GM23338 (cell line): Measurements from ENCODE around the gene HOTAIR. TPM values are rescaled to one million over a fixed set of nuclear protein-coding genes. Genes with fewer than 3 reads are reported as not detected.

Experiments
- EZH2 ChIP-seq: fragments of 200-600 bp; sonication (generic); IDR thresholded peaks from one replicate; pipeline ENCODE4 v1.8.0; 2017; ENCODE audit warnings: antibody characterized with exemption, mild to moderate bottlenecking, low read depth; ENCODE audit not compliant: unreplicated experiment
- EZH2phosphoT487 ChIP-seq: fragments of 200-600 bp; sonication (generic); IDR thresholded peaks from one replicate; pipeline ENCODE4 v1.8.1; 2018; ENCODE audit warnings: antibody characterized with exemption; ENCODE audit not compliant: unreplicated experiment
- REST ChIP-seq: IDR thresholded peaks from one replicate; pipeline ENCODE4 v1.6.1; 2018; ENCODE audit warnings: antibody characterized with exemption; ENCODE audit not compliant: unreplicated experiment
- STAT1 ChIP-seq: IDR thresholded peaks from one replicate; pipeline ENCODE4 v1.6.1; 2016; ENCODE audit warnings: antibody characterized with exemption; ENCODE audit not compliant: unreplicated experiment
- ZNF462 ChIP-seq: fragments of 250-450 bp; sonication (Bioruptor Pico); IDR thresholded peaks from 2 replicates; pipeline ENCODE4 v1.5.0; 2020; ENCODE audit warnings: mild to moderate bottlenecking, moderate library complexity
- polyA plus RNA-seq: library from polyadenylated mRNA; unstranded; fragments of >200 nt; fragmentation: Nextera tagmentation; extraction: Ambion mirVana; gene quantifications from 2 replicates; pipeline ENCODE4 v1.2.1, GENCODE V29; 2016
- total RNA-seq: library from RNA; depleted of rRNA; stranded (reverse); fragments of >200 nt; shearing (Covaris generic); gene quantifications from 2 replicates; pipeline ENCODE4 v1.2.3, GENCODE V29; 2014

The HOTAIR gene
- total and polyA plus RNA-seq, 2 experiments from 2014 or later: not detected

DNA sequence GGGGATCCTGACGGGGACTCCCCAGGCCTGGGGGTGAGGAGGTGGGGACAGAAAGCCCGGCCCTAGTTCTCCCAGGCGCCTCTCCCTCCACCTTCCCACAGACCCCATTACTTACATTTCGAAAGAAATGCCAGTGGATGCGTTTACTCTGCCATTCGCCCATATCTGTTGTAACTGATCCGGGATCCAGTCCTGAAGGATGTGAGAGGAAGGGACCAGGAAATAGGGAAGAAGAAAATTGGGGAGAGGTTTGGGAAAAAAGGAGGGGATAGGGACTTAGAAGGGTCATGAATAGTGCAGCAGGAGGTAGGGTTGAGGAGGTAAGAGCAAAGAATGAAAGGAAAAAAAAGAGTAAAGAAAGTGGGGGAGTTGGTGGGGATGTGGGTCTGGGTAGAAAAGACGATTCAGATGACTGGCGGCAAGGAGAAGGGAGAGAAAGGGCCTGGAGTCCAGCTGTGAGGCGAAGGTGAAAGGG is 18.9 kb downstream of the HOTAIR start (continued):
- no peak for TF ChIP-seq ZNF462 (CRISPR knock-in tag)
- TF ChIP-seq EZH2: peak; percentile 82
- TF ChIP-seq REST: no peak
- peak; percentile 10 for TF ChIP-seq EZH2phosphoT487
- no peak for TF ChIP-seq STAT1
